Measurements from ENCODE around the gene CCDC92B.

GRCh38 chr17:2797226-2797625 lies 47.8 kb upstream of the CCDC92B start:
- TF ChIP-seq POLR2A (IDR thresholded peaks at IDR 0.05; ENCODE audit: low read length) (no peak), GATA1 (IDR thresholded peaks at IDR 0.05; ENCODE audit: low read depth, low read length) (no peak)

All from erythroblast (primary cell).